SK-N-SH treated with all-trans-retinoic acid at 6 μM for 48 hours (cell line): ENCODE data around the gene TSPAN9.

Experiments used
- ATAC-seq: fragments of 200-7000 bp; cut with Tn5 transposase; 3 replicates; pipeline ENCODE4 v1.9.1; 2020; ENCODE audit warnings: mild to moderate bottlenecking, moderate library complexity
- CREB5 ChIP-seq: fragments of 250-450 bp; sonication (Bioruptor Pico); IDR thresholded peaks from 2 replicates; pipeline ENCODE4 v1.5.1; 2020; ENCODE audit warnings: low read depth, mild to moderate bottlenecking, moderate library complexity
- CSDC2 ChIP-seq: fragments of 250-450 bp; sonication (Bioruptor Pico); IDR thresholded peaks from 2 replicates; pipeline ENCODE4 v1.5.0; 2020; ENCODE audit warnings: mild to moderate bottlenecking, moderate library complexity
- CSRNP3 ChIP-seq: fragments of 250-450 bp; sonication (Bioruptor Pico); IDR thresholded peaks from 2 replicates; pipeline ENCODE4 v1.5.1; 2021; ENCODE audit warnings: mild to moderate bottlenecking, moderate library complexity
- GLIS3 ChIP-seq: fragments of 250-450 bp; sonication (Bioruptor Pico); IDR thresholded peaks from 2 replicates; pipeline ENCODE4 v1.5.0; 2020; ENCODE audit warnings: mild to moderate bottlenecking, moderate library complexity
- ISL1 ChIP-seq: fragments of 250-450 bp; sonication (Bioruptor Pico); IDR thresholded peaks from 2 replicates; pipeline ENCODE4 v2.1.2; 2022; ENCODE audit warnings: mild to moderate bottlenecking, moderate library complexity
- OSR1 ChIP-seq: fragments of 250-450 bp; sonication (Bioruptor Pico); IDR thresholded peaks from 2 replicates; pipeline ENCODE4 v1.8.0; 2022; ENCODE audit warnings: moderate library complexity, mild to moderate bottlenecking, inconsistent platforms
- PPARA ChIP-seq: fragments of 250-450 bp; sonication (Bioruptor Pico); IDR thresholded peaks from 2 replicates; pipeline ENCODE4 v1.5.0; 2020; ENCODE audit warnings: mild to moderate bottlenecking, borderline replicate concordance
- RARB ChIP-seq: fragments of 250-450 bp; sonication (Bioruptor Pico); IDR thresholded peaks from 2 replicates; pipeline ENCODE4 v1.8.0; 2021; ENCODE audit warnings: mild to moderate bottlenecking, moderate library complexity
- SNAI2 ChIP-seq: fragments of 250-450 bp; sonication (Bioruptor Pico); IDR thresholded peaks from 2 replicates; pipeline ENCODE4 v1.5.0; 2020; ENCODE audit warnings: mild to moderate bottlenecking, moderate library complexity
- TCF4 ChIP-seq: fragments of 250-450 bp; sonication (Bioruptor Pico); IDR thresholded peaks from 2 replicates; pipeline ENCODE4 v1.8.0; 2021; ENCODE audit warnings: mild to moderate bottlenecking, moderate library complexity, borderline replicate concordance
- TOX ChIP-seq: fragments of 250-450 bp; sonication (Bioruptor Pico); IDR thresholded peaks from 2 replicates; pipeline ENCODE4 v1.8.0; 2021; ENCODE audit warnings: mild to moderate bottlenecking, moderate library complexity, borderline replicate concordance
- ZC3H10 ChIP-seq: fragments of 250-450 bp; sonication (Bioruptor Pico); IDR thresholded peaks from 2 replicates; pipeline ENCODE4 v1.5.1; 2021; ENCODE audit warnings: mild to moderate bottlenecking, moderate library complexity
- ZFP3 ChIP-seq: fragments of 250-450 bp; sonication (Bioruptor Pico); IDR thresholded peaks from 2 replicates; pipeline ENCODE4 v1.5.0; 2020; ENCODE audit warnings: mild to moderate bottlenecking, moderate library complexity
- ZFP30 ChIP-seq: fragments of 450-650 bp; formaldehyde crosslinking; IDR thresholded peaks from 2 replicates; pipeline ENCODE4 v1.5.0; 2022; ENCODE audit warnings: mild to moderate bottlenecking, moderate library complexity
- ZNF565 ChIP-seq: fragments of 450-650 bp; formaldehyde crosslinking; conservative IDR thresholded peaks from 2 replicates; pipeline ENCODE4 v1.5.0; 2020; ENCODE audit warnings: low read depth, mild to moderate bottlenecking, moderate library complexity
- ZNF70 ChIP-seq: fragments of 450-650 bp; formaldehyde crosslinking; IDR thresholded peaks from 2 replicates; pipeline ENCODE4 v1.5.0; 2020; ENCODE audit warnings: mild to moderate bottlenecking, moderate library complexity
- ZNF8 ChIP-seq: fragments of 450-650 bp; formaldehyde crosslinking; IDR thresholded peaks from 2 replicates; pipeline ENCODE4 v1.5.0; 2020; ENCODE audit warnings: mild to moderate bottlenecking, moderate library complexity
- TF ChIP-seq, protein P1 (sequence below): fragments of 250-450 bp; sonication (Bioruptor Pico); IDR thresholded peaks from 2 replicates; pipeline ENCODE4 v1.8.0; 2020; ENCODE audit warnings: mild to moderate bottlenecking, moderate library complexity, borderline replicate concordance
- TF ChIP-seq, protein P2 (sequence below): fragments of 250-450 bp; sonication (Bioruptor Pico); IDR thresholded peaks from 2 replicates; pipeline ENCODE4 v1.8.0; 2021; ENCODE audit warnings: low read depth, mild to moderate bottlenecking, moderate library complexity, borderline replicate concordance
- TF ChIP-seq, protein P3 (sequence below): fragments of 250-450 bp; sonication (Bioruptor Pico); IDR thresholded peaks from 2 replicates; pipeline ENCODE4 v1.5.0; 2020; ENCODE audit warnings: mild to moderate bottlenecking, moderate library complexity

TSPAN9 gene

GRCh38 chr12:3247629-3248161 lies 170.5 kb downstream of the TSPAN9 start:
- TF ChIP-seq CSDC2, result no peak
- no peak for TF ChIP-seq ZC3H10
- TF ChIP-seq SNAI2, result no peak
- TF ChIP-seq GLIS3, result no peak
- TF ChIP-seq, protein P1, sequence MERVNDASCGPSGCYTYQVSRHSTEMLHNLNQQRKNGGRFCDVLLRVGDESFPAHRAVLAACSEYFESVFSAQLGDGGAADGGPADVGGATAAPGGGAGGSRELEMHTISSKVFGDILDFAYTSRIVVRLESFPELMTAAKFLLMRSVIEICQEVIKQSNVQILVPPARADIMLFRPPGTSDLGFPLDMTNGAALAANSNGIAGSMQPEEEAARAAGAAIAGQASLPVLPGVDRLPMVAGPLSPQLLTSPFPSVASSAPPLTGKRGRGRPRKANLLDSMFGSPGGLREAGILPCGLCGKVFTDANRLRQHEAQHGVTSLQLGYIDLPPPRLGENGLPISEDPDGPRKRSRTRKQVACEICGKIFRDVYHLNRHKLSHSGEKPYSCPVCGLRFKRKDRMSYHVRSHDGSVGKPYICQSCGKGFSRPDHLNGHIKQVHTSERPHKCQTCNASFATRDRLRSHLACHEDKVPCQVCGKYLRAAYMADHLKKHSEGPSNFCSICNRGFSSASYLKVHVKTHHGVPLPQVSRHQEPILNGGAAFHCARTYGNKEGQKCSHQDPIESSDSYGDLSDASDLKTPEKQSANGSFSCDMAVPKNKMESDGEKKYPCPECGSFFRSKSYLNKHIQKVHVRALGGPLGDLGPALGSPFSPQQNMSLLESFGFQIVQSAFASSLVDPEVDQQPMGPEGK (CRISPR knock-in tag), result no peak
- TF ChIP-seq RARB (CRISPR knock-in tag), result no peak
- no peak for TF ChIP-seq TOX (CRISPR knock-in tag)
- no peak for TF ChIP-seq CSRNP3 (CRISPR knock-in tag)
- TF ChIP-seq, protein P2, sequence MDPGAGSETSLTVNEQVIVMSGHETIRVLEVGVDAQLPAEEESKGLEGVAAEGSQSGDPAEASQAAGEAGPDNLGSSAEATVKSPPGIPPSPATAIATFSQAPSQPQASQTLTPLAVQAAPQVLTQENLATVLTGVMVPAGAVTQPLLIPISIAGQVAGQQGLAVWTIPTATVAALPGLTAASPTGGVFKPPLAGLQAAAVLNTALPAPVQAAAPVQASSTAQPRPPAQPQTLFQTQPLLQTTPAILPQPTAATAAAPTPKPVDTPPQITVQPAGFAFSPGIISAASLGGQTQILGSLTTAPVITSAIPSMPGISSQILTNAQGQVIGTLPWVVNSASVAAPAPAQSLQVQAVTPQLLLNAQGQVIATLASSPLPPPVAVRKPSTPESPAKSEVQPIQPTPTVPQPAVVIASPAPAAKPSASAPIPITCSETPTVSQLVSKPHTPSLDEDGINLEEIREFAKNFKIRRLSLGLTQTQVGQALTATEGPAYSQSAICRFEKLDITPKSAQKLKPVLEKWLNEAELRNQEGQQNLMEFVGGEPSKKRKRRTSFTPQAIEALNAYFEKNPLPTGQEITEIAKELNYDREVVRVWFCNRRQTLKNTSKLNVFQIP (CRISPR knock-in tag), result no peak
- no peak for TF ChIP-seq OSR1 (CRISPR knock-in tag)
- TF ChIP-seq PPARA, result no peak
- no peak for TF ChIP-seq ZNF565
- no peak for TF ChIP-seq ZNF8 (CRISPR knock-in tag)
- TF ChIP-seq ZFP3 (CRISPR knock-in tag), result no peak
- TF ChIP-seq ZNF70 (CRISPR knock-in tag), result no peak
- no peak for ATAC-seq

- TF ChIP-seq, protein P2 (CRISPR knock-in tag), result no peak
- no peak for TF ChIP-seq ZNF8 (CRISPR knock-in tag)
- ATAC-seq, result no peak
These were observed 172.1 kb downstream of the TSPAN9 start for GRCh38 chr12:3249081-3249800.

- ATAC-seq, result no peak
- TF ChIP-seq ZFP30 (no peak), CSDC2 (no peak), PPARA (no peak), CSRNP3 (CRISPR knock-in tag) (no peak), ZNF8 (CRISPR knock-in tag) (no peak), TCF4 (CRISPR knock-in tag) (no peak), RARB (CRISPR knock-in tag) (no peak), ISL1 (CRISPR knock-in tag) (no peak), CREB5 (CRISPR knock-in tag) (no peak), ZNF70 (CRISPR knock-in tag) (no peak), ZNF565 (no peak), GLIS3 (no peak)
- TF ChIP-seq, protein P1 (CRISPR knock-in tag), result no peak
- TF ChIP-seq, protein P3, sequence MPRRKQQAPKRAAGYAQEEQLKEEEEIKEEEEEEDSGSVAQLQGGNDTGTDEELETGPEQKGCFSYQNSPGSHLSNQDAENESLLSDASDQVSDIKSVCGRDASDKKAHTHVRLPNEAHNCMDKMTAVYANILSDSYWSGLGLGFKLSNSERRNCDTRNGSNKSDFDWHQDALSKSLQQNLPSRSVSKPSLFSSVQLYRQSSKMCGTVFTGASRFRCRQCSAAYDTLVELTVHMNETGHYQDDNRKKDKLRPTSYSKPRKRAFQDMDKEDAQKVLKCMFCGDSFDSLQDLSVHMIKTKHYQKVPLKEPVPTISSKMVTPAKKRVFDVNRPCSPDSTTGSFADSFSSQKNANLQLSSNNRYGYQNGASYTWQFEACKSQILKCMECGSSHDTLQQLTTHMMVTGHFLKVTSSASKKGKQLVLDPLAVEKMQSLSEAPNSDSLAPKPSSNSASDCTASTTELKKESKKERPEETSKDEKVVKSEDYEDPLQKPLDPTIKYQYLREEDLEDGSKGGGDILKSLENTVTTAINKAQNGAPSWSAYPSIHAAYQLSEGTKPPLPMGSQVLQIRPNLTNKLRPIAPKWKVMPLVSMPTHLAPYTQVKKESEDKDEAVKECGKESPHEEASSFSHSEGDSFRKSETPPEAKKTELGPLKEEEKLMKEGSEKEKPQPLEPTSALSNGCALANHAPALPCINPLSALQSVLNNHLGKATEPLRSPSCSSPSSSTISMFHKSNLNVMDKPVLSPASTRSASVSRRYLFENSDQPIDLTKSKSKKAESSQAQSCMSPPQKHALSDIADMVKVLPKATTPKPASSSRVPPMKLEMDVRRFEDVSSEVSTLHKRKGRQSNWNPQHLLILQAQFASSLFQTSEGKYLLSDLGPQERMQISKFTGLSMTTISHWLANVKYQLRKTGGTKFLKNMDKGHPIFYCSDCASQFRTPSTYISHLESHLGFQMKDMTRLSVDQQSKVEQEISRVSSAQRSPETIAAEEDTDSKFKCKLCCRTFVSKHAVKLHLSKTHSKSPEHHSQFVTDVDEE (CRISPR knock-in tag), result no peak
These were observed 172.9 kb downstream of the TSPAN9 start for GRCh38 chr12:3250034-3250433.
